Epithelial cell of proximal tubule (primary cell): ENCODE results near the gene FLOT2. TPM values are rescaled to one million over a fixed set of nuclear protein-coding genes. Genes with fewer than 3 reads are reported as not detected.
"Not testable (repeated sequence)": the region's sequence is repeated elsewhere in the genome, so short reads cannot be mapped to it uniquely, and the experiment has no call there.

ENCODE experiments used
- DNase-seq: peaks from one replicate; pipeline ENCODE4 v3.0.0-alpha.2; 2011; ENCODE audit warnings: low read depth
- H3K4me3 ChIP-seq: 2 replicates; pipeline ENCODE4 v1.5.1; 2011; ENCODE audit warnings: low read depth, mild to moderate bottlenecking, low read length
- total RNA-seq: library from RNA; depleted of rRNA; stranded (reverse); fragments of >200 nt; gene quantifications from 2 replicates; pipeline ENCODE4 v1.2.3, GENCODE V29; 2015
- TF ChIP-seq, protein P1 (sequence below): conservative IDR thresholded peaks from 2 replicates; pipeline ENCODE4 v1.5.1; 2012; ENCODE audit warnings: low read depth, mild to moderate bottlenecking, low read length

Gene FLOT2
- total RNA-seq, 1 donor from 2014 or later, result 92.5 TPM

DNA sequence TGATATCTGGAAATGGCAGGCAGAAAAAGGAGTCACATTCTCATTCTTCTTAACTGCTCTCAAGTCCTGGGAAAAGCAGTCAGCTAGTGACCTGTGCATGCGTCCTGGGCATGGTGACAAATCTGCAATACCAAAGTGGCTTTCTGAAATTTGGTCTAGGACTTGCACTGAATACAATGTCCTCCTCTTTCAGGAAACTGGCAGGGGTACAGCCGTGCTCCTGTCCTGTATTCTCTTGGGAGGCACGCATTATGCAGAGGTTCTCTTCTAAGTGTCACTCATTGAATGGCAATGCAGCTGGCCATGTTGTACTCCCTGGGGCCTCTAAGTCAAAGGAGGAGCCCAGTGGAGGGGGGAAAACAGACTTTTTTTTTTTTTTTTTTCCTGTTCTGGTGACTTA is 43.1 kb upstream of the FLOT2 start:
- DNase-seq, result no peak
- no peak overlapping the region for H3K4me3 ChIP-seq
- TF ChIP-seq, protein P1, sequence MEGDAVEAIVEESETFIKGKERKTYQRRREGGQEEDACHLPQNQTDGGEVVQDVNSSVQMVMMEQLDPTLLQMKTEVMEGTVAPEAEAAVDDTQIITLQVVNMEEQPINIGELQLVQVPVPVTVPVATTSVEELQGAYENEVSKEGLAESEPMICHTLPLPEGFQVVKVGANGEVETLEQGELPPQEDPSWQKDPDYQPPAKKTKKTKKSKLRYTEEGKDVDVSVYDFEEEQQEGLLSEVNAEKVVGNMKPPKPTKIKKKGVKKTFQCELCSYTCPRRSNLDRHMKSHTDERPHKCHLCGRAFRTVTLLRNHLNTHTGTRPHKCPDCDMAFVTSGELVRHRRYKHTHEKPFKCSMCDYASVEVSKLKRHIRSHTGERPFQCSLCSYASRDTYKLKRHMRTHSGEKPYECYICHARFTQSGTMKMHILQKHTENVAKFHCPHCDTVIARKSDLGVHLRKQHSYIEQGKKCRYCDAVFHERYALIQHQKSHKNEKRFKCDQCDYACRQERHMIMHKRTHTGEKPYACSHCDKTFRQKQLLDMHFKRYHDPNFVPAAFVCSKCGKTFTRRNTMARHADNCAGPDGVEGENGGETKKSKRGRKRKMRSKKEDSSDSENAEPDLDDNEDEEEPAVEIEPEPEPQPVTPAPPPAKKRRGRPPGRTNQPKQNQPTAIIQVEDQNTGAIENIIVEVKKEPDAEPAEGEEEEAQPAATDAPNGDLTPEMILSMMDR, result no peak

- TF ChIP-seq, protein P1, result no peak
- H3K4me3 ChIP-seq, result no peak overlapping the region
- no peak for DNase-seq
These were observed 42.6 kb upstream of the FLOT2 start for GRCh38 chr17:28940142-28940541.

GRCh38 chr17:28938552-28938951 is 41.0 kb upstream of the FLOT2 start:
- DNase-seq, result no peak
- TF ChIP-seq, protein P1, result no peak
- no peak overlapping the region for H3K4me3 ChIP-seq

DNA sequence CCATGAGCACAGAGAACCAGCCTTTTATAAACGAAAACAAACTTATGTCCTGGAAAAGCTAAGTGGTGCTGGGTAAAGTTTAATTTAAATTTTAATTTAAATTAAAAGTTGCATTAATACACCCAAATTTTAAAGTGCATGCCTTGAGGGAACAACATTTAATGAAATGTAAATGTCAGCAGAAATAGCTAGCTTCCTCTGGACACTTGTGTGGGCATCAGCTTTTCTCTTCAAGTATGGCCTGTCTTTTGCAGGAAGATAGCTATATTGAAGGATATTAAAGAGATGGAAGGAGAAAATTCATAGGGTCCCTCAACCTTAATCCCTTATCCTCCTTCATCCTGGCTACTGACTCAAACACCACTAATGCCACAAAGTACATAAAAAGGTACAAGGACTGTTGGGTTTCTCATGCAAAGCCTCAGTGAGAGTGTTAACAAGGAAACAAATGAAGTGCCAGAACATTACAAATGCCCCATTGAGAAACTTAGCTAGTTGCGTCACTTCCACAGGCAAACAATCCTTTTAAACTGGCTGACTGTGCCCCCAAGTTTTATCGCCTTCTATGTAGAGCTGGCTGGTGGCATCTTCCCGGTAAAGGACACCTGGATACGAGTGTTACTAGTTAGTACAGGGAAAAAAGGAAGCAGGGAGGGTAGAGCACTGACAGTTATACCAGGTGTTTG is 39.7 kb upstream of the FLOT2 start:
- no peak for DNase-seq
- TF ChIP-seq, protein P1, result no peak
- H3K4me3 ChIP-seq, result no peak overlapping the region

DNA sequence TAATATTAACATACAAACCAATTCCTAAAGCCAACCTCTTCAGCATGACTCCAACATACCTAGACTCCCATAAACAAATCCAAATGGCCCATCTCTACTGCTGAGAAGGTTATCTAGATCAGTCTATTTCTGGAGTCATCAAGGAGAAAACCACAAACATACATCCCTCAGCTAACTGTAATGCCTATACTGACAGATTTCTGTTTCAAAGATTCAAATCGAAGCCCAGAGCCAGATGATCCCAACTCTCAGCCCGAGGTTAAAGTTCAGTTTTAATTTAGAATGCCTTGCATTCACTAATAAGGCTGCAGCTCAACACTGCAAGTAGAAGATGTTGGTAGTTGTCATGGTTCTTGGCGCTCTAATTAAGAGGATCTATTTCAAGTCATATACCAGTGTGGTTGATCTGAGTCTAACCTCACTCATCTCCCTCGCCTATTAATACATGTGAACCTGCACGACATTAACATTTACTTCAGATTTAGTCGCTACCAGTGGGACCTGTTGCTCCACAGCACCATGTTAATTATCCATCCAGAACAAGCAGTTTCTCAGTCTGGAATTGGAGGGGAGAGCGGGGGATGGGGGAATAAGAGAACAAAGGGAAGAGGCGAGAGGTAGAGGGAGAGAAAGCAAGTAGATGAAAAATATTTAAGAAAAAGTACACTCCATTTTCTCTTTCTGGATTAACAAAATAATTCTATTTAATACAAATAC is 38.4 kb upstream of the FLOT2 start:
- no peak overlapping the region for H3K4me3 ChIP-seq
- TF ChIP-seq, protein P1, result no peak
- DNase-seq, result no peak

- not testable (repeated sequence) for H3K4me3 ChIP-seq, DNase-seq
These were observed 37.0 kb upstream of the FLOT2 start for GRCh38 chr17:28934508-28934907.

GRCh38 chr17:28929787-28930186 is 32.3 kb upstream of the FLOT2 start:
- no peak overlapping the region for H3K4me3 ChIP-seq
- TF ChIP-seq, protein P1, result no peak
- no peak for DNase-seq
